NCI-H446 treated with DMSO at 0.1 percent for 48 hours (cell line): ENCODE results near the gene HOXB5.

Experiments
- DNase-seq: peaks from one replicate; lab custom pipeline; 2025; lab: John Stamatoyannopoulos, UW

HOXB5 gene

GRCh38 chr17:48589060-48589830 is 4.3 kb downstream of the HOXB5 start:
- DNase-seq: no peak

GRCh38 chr17:48588528-48588927 is 5.1 kb downstream of the HOXB5 start:
- no peak for DNase-seq

- DNase-seq: no peak
Measured at GRCh38 chr17:48588074-48588415, 5.5 kb downstream of the HOXB5 start.

DNA sequence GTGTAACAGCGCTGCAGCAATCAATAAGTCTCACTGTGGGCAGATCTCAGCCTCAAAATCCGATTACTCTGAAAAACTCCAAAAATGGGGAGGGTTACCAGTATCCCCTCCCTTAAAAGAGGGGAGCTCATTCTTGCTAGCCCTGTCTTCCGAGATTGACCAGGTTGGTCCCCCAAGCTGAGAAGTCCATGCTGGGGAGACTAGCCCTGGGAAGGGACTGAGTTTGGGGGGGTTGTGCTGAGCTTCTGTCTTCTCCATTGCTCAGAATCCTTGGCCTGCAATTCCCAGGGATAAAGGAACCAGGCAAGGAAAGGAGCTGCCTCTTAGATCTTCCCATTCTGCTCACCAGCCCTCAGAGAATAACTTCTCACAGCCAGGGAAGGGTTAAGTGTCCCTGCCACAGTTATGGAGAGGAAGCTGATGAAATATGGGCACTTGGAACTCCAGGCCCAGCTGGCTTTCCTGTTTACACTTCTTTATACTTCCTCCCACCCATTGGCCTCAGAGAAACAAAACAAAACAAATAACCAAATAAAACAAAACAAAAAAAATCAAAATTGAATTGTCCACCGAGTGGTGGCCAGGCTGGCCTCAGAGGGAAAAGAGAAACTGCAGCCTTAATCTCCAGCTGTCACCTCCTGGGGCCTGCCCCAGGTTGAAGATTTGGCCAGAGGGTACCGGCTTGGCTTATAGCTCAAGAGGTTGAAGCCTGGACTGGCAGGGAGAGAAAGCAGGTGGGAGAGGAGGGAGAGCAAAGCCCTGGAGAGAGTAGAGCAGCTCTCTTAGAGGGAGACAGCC is 6.1 kb downstream of the HOXB5 start:
- no peak for DNase-seq

- no peak for DNase-seq
Measured at GRCh38 chr17:48586355-48587258, 7.0 kb downstream of the HOXB5 start.

DNA sequence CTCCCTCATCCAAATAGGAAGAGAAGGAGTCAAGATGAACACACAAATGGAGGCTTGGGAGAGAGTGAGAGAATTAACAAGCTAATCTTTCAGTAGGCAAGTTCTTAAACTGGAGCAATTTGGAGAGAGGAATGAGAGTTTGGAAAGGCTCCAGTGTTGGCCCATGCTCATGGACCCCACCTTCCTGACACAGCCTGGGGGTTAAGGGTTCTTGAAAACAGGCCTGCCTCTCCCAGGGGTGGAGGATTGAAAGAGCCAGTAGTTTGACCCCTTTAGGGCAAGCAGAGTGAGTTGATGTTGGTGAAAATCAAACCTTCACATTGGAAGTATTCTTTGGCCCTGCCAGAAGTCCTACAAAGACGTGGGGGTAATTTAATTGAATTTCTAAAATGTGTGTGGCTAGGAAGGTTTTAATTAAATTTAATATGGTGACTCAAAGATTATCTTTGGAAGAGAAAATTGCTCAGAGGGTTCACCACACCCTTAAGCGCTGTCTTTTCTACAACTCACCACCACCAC is 9.3 kb downstream of the HOXB5 start:
- DNase-seq: no peak

DNA sequence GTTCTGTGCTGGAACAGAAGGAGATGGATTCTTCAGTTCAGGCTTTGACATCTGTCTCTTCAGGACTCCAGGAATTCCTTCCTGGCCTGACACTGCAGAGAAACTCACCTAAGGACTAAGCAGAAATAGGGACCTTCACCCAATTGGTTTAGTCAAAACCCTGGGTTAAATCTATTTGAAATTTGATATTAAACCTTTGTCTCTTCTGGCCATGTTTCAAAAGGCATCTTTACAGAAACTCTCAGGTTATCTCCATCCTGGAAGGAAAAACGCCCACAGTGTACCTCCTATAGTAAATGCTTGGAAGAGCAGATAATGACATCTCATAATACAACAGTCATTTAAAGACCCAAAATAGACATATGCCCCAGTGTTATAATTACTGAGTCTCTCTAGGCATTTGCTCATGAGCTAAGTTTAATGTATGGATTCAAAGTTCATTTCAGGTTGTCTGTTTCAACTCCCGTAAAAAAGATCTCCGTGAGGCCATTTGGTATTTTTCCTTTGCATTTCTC is 9.8 kb downstream of the HOXB5 start:
- DNase-seq: no peak

- no peak for DNase-seq
Measured at GRCh38 chr17:48582750-48583069, 10.9 kb downstream of the HOXB5 start.

GRCh38 chr17:48579760-48580554 is 13.6 kb downstream of the HOXB5 start:
- no peak for DNase-seq

DNA sequence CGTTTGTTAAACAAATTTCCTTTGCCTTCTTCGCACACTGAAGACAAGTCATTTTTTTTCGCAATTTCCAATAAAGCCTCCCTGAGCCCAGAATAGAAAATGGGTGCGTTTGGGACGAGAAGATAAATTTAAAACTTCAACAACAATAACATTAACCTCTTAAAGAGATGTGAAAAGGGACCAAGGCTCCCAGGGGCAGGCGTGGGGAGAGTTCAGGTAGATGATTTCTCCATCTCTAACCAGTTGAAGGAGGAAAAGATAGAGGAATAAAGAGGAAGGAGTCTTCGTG is 14.2 kb downstream of the HOXB5 start:
- no peak for DNase-seq

DNA sequence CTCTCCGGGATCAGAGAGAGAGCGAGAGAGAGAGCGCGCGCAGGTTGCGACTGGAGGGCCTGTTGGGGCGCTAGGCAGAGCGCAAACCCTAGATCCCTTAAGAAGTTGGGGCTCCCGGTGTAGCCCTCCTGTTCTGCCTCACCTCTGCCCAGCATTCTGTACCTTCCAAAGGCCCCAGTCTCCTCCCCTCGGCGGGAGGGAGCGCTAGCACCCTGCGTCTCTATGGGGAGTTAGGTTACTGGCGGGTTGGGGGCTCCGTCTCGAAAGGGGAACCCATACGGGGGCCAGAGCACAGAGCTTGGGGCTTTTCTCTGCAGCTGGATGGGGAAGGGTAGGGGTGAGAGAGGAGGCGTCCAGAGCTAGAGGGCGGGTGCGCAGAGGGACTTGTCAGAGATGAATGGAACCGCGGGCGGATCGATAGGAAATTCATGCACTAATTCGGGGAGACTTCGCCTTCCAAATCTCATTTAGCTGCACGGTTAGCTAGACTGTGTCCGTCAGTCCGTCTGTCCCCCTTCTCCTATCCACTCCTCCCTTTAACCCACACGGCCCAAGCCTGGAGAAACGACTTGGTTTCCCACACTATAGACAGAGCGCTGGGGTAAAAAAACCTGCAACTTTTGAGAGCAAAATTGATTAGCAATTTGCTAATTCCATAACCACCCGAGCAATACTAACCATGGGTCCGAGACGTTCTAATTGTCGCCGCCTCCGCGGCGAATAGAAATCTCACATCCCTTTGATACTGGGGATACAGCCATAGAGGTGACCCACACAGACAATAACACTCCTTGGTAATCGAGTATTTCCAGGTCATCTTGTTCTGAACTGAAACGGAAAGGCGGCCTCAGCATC is 14.7 kb downstream of the HOXB5 start:
- no peak for DNase-seq

GRCh38 chr17:48577946-48578615 is 15.5 kb downstream of the HOXB5 start, which contains the start of gene HOXB4:
TSS of gene HOXB4 (minus strand) at chr17:48578350. CDS start at chr17:48578319, 31 bp downstream.
- peak; percentile 45 for DNase-seq

GRCh38 chr17:48577330-48577945 is 16.1 kb downstream of the HOXB5 start:
- no peak for DNase-seq

GRCh38 chr17:48576479-48577309 is 16.9 kb downstream of the HOXB5 start:
- DNase-seq: no peak

- DNase-seq: no peak
Measured at GRCh38 chr17:48575673-48576478, 17.7 kb downstream of the HOXB5 start.

- DNase-seq: no peak
Measured at GRCh38 chr17:48575066-48575582, 18.5 kb downstream of the HOXB5 start.

GRCh38 chr17:48574505-48575065 is 19.0 kb downstream of the HOXB5 start:
- no peak for DNase-seq
